Measurements from ENCODE around the gene RGS3.

Gene RGS3

DNA sequence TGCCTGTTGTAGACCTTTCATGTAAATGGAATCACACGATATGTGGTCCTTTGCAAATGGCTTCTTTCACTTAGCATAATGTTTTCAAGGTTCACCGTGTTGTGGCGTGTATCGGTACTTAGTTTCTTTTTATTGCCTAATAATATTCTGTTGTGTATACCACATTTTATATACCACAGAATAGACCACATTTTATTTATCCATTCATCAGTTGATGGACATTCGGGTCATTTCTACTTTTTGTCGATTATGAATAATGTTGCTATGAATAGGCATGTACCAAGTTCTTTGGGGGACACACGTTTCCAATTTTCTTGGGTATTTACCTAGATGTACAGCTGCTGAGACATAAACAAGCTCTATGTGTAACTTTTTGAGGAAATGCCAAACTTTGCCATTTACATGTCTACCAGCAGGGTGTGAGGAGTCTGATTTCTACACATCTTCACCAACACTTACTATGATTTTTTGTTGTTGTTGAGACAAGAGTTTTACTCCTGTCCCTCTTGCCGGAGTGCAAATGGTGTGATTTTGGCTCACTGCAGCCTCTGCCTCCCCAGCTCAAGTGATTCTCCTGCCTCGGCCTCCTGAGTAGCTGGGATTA, 144.7 kb downstream of the RGS3 start:
- no peak for DNase-seq

GRCh38 chr9:113609562-113610318, 146.2 kb downstream of the RGS3 start:
- no peak for DNase-seq

DNA sequence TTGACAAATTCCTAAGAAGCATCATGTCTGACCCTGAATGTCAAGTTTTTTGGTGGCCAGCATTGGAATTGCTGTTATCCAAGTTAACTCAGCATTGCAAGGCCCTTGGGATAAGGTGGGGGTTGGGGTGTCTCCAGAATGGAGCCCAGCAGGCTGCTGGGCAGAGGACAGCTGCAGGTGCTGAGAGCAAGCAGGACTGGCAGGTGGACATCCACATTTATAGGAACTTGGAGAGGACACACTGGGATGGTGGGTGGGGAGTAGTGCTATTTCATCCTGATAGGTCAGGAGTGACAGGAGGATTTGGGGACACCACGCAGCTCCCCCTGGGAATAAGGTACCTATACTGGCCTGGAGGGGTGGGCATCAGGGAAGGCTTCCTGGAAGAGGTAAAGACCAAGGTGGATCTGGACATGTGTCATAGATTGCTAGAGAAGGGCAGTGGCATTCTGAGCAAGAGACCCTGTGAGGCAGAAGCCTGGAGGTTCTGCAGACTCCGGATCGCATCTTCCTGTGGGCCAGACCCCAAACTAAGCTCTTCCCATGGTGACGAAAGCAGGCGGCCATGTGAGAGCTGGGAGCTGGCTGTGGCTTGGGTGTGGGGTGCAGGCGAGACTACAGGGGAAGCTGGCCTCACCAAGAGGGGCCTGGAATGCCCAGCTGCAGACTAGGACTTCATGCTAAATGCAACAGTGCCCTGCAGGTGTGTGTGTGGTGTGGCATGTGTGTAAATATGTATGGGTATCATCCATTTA, 148.1 kb downstream of the RGS3 start:
- no peak for DNase-seq

DNA sequence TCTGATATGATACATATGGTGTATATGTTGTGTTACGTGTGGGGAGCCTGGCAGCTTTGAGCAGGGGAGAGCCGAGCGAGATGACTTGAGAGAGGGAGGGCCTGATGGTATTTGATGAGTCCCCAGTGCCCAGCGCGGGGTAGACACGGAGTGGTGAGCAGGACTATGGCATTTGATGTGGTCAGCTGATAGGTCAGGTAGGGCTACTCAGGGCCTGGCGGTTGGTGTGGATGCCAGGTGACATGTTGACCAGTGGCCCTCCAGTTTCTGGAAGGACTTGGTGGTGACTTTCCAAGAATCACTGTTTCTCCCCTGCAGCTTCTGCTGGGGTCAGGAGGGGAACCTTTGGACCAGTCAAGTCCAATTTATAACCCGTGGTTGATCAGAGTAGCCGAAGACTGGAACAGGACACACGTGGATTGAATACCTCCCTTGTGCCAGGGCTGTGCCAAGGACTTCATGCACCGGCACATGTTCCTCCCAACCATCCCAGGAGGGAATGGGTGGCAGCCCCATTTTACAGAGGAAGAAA, 148.8 kb downstream of the RGS3 start:
- DNase-seq, result no peak

DNA sequence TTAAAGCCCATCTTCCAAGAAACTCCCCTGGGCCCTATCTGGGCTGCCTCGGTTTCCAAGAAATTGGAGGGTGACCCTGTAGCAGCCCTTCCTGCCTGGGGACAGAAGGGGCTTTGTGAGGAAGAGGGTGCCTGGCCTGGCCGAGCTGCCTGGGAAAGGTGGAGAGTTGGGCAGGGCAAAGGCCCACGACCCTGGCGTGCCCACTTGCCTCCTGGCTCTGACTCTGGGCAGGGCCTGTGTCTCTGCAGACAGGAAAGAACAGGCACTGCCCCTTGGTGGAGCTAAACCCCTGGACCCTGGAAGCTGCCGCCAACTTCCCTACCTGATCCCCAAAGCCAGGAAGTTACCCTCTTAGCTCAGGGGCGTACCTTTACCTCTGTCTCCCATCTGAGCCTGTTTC, 149.3 kb downstream of the RGS3 start:
- no peak for DNase-seq

DNA sequence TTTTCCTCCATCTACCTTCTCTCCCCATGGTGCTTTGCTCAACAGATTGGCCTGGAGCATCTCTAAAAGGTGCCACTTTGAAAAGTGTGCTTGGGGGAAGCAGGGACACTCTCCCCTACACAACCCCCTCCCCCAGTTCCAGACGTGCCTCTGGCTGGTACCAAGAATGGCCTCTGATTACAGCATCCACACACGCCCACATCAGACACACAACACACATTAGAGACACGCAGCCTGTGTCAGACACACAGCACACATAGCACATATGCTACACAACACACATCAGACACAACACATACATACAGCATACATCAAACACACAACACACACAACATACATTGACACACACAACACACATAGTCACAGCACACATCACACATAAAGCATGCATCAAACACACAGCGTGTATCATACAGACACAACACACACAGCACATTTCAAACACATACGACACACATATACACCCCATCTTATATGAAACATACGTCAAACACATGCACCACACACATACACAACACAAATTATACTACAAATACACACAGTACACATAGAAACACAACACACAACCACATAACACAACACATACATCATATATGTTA, 150.4 kb downstream of the RGS3 start:
- DNase-seq, result no peak

DNA sequence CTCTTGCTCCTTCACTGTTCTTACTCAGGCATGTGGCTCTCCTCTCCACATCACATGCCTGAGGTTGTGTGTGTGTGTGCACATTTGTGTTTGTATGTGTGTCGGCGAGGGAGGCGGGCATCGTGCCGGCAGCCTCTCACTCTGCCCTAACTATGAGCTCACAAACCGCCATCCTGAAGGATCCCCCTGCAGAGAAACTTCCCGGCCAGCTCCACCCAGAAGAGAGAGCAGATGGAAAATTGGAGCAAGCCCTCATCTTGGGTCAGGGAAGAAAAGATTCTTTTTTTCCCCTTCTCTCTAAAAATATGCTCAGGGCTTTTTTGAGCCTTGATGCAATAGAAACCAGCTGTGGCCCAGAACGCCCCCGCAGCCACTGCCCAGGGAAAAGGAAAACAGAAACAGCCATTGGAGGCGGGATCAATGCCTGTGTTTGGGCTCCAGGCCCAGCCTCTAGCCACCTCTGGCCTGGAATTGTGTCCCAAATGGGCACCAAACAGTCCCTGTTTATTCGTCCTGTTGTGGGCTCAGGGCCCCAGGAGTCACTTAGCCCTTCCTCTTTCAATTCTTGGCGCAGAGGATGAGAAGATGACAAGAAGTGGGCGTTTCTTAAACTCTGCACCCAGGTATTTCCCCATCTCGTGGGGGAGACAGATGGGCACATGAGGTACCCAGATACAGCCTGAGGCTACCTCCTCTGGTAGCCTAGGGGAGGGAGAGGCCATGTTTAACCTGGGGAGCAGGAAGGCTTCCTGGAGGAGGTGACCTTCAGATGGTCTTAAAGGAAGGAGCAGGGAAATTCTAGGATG, 151.5 kb downstream of the RGS3 start:
- no peak for DNase-seq

DNA sequence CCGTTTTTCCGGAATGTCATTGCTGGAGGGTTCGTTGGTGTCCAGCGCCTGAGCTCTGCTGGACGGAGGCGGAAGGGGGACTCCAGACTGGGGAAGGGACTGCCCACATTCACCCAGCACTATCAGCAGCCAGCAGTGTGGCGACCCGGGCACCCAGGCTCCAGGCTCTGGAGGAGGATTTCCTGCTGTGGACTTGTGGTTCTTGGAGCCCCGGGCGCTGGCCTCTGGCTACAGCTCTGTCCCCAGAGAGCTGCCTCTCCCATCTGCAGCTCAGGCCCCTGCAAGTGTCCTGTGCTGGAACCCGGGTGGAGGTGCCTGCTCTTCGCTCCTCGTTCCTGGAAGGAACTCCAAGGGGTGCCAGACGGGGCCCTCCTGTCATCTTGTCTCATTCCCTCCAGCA, 152.6 kb downstream of the RGS3 start:
- DNase-seq, result no peak

- DNase-seq, result no peak
These were observed 153.3 kb downstream of the RGS3 start for GRCh38 chr9:113616621-113617496.

GRCh38 chr9:113617550-113617949, 154.0 kb downstream of the RGS3 start:
- no peak for DNase-seq

- DNase-seq, result no peak
These were observed 155.4 kb downstream of the RGS3 start for GRCh38 chr9:113618836-113619490.

GRCh38 chr9:113619491-113620376, 156.2 kb downstream of the RGS3 start:
- no peak for DNase-seq

- DNase-seq, result no peak
These were observed 157.0 kb downstream of the RGS3 start for GRCh38 chr9:113620377-113621161.

GRCh38 chr9:113621309-113621791, 157.8 kb downstream of the RGS3 start:
- DNase-seq, result no peak

DNA sequence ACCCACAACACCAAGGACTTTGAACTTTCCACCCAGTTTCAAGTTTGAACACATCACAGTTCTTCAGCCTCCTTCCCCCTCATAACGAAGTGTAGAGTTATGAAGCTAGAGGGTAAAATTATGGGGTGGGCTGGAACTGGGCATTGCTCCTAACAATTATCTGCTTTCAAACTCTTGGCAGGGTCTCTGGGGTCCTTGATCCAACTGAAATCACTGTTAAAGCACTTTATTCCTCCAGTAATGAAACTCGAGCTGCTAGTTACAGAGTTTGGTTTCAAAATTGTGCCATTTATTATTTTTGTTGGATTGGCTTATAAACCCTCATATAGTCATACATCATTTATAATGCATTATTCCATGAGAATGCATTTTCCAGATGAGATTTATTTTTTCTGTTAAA, 158.5 kb downstream of the RGS3 start:
- no peak for DNase-seq

- no peak for DNase-seq
These were observed 159.3 kb downstream of the RGS3 start for GRCh38 chr9:113622600-113623400.

- no peak for DNase-seq
These were observed 160.4 kb downstream of the RGS3 start for GRCh38 chr9:113623851-113624485.

Measured in activated CD8-positive, alpha-beta memory T cell treated with anti-CD3 and anti-CD28 coated beads, Interleukin-2, amount 50 U/mL, for 4 hours (primary cell).